ENCODE data around the gene PARD3. TPM values are rescaled to one million over a fixed set of nuclear protein-coding genes. Genes with fewer than 3 reads are reported as not detected.

The PARD3 gene
- total RNA-seq, 4 donors from 2014 or later: 115 to 226 (median 141) TPM

GRCh38 chr10:34580643-34581042, 234.5 kb downstream of the PARD3 start:
- 65% methylated on average over 3 of the region's 3 CpGs for WGBS
- TF ChIP-seq POLR2AphosphoS5 (IDR thresholded peaks at IDR 0.05): no peak
- no peak for TF ChIP-seq CTCF (IDR thresholded peaks at IDR 0.05)
- TF ChIP-seq POLR2A (IDR thresholded peaks at IDR 0.05): no peak
- no peak for TF ChIP-seq EP300 (IDR thresholded peaks at IDR 0.05)
- H3K4me1 ChIP-seq: peaks cover 17% of the 10 kb centered on the region
- H3K9me3 ChIP-seq: no peaks in the 10 kb centered on the region
- DNase-seq (ENCODE audit: low spot score in 2 of 2): no peak
- no peak overlapping the region for H3K4me3 ChIP-seq
- H3K27me3 ChIP-seq: no peaks in the 10 kb centered on the region
- H3K36me3 ChIP-seq: no peaks in the 10 kb centered on the region
- H3K27ac ChIP-seq: no peak overlapping the region

- Histone ChIP-seq H3K4me3 (no peak overlapping the region), H3K27me3 (no peaks in the 10 kb centered on the region), H3K9me3 (no peaks in the 10 kb centered on the region), H3K27ac (no peak overlapping the region), H3K36me3 (no peaks in the 10 kb centered on the region), H3K4me1 (peaks cover 17% of the 10 kb centered on the region)
- 86% methylated on average over 6 of the region's 6 CpGs for WGBS
- TF ChIP-seq CTCF (IDR thresholded peaks at IDR 0.05): no peak
- TF ChIP-seq EP300 (IDR thresholded peaks at IDR 0.05): no peak
- TF ChIP-seq POLR2AphosphoS5 (IDR thresholded peaks at IDR 0.05): no peak
- TF ChIP-seq POLR2A (IDR thresholded peaks at IDR 0.05): no peak
- no peak for DNase-seq (ENCODE audit: low spot score in 2 of 2)
Measured at GRCh38 chr10:34580214-34580613, 234.9 kb downstream of the PARD3 start.

- TF ChIP-seq POLR2A (IDR thresholded peaks at IDR 0.05) (no peak), POLR2AphosphoS5 (IDR thresholded peaks at IDR 0.05) (no peak), CTCF (IDR thresholded peaks at IDR 0.05) (no peak), EP300 (IDR thresholded peaks at IDR 0.05) (no peak)
- no peak overlapping the region for H3K4me3 ChIP-seq
- WGBS: 97% methylated on average over 1 of the region's 1 CpG
- no peak for DNase-seq (ENCODE audit: low spot score in 2 of 2)
- peaks cover 12% of the 10 kb centered on the region for H3K4me1 ChIP-seq
- H3K36me3 ChIP-seq: no peaks in the 10 kb centered on the region
- H3K27me3 ChIP-seq: no peaks in the 10 kb centered on the region
- H3K9me3 ChIP-seq: no peaks in the 10 kb centered on the region
- no peak overlapping the region for H3K27ac ChIP-seq
Measured at GRCh38 chr10:34578468-34578867, 236.6 kb downstream of the PARD3 start.

- H3K36me3 ChIP-seq: no peaks in the 10 kb centered on the region
- no peak for DNase-seq (ENCODE audit: low spot score in 2 of 2)
- H3K4me3 ChIP-seq: no peak overlapping the region
- TF ChIP-seq CTCF (IDR thresholded peaks at IDR 0.05) (no peak), POLR2A (IDR thresholded peaks at IDR 0.05) (no peak), EP300 (IDR thresholded peaks at IDR 0.05) (no peak), POLR2AphosphoS5 (IDR thresholded peaks at IDR 0.05) (no peak)
- H3K9me3 ChIP-seq: no peaks in the 10 kb centered on the region
- H3K27ac ChIP-seq: no peak overlapping the region
- peaks cover 7% of the 10 kb centered on the region for H3K4me1 ChIP-seq
- H3K27me3 ChIP-seq: no peaks in the 10 kb centered on the region
- 64% methylated on average over 4 of the region's 4 CpGs for WGBS
Measured at GRCh38 chr10:34576797-34577196, 238.3 kb downstream of the PARD3 start.

GRCh38 chr10:34575882-34576281, 239.2 kb downstream of the PARD3 start:
- H3K27ac ChIP-seq: no peak overlapping the region
- H3K4me3 ChIP-seq: no peak overlapping the region
- DNase-seq (ENCODE audit: low spot score in 2 of 2): no peak
- peaks cover 5% of the 10 kb centered on the region for H3K4me1 ChIP-seq
- no peak for TF ChIP-seq POLR2AphosphoS5 (IDR thresholded peaks at IDR 0.05)
- no peak for TF ChIP-seq POLR2A (IDR thresholded peaks at IDR 0.05)
- TF ChIP-seq CTCF (IDR thresholded peaks at IDR 0.05): no peak
- no peak for TF ChIP-seq EP300 (IDR thresholded peaks at IDR 0.05)
- no peaks in the 10 kb centered on the region for H3K36me3 ChIP-seq
- WGBS: 89% methylated on average over 3 of the region's 3 CpGs
- H3K9me3 ChIP-seq: no peaks in the 10 kb centered on the region
- no peaks in the 10 kb centered on the region for H3K27me3 ChIP-seq
